Mesendoderm (in vitro differentiated cells): Measurements from ENCODE around the gene CGB5.

Experiments
- DNase-seq: peaks from one replicate; pipeline ENCODE4 v3.0.0; 2013
- H2AK5ac ChIP-seq: 2 replicates; pipeline ENCODE4 v1.6.1; 2013; ENCODE audit warnings: low read length, inconsistent platforms
- H2BK120ac ChIP-seq: 2 replicates; pipeline ENCODE4 v1.6.1; 2013; ENCODE audit warnings: low read depth, mild to moderate bottlenecking, low read length, moderate library complexity, mixed read lengths
- H2BK15ac ChIP-seq: replicated peaks from 2 replicates; pipeline ENCODE4 v1.6.1; 2013; ENCODE audit warnings: low read depth, mild to moderate bottlenecking, moderate library complexity
- H2BK5ac ChIP-seq: 2 replicates; pipeline ENCODE4 v1.6.1; 2013; ENCODE audit warnings: low read length, inconsistent platforms
- H3K18ac ChIP-seq: 2 replicates; pipeline ENCODE4 v1.6.1; 2013; ENCODE audit warnings: mild to moderate bottlenecking, low read length, mixed read lengths
- H3K23ac ChIP-seq: one replicate; pipeline ENCODE4 v1.6.1; 2013; ENCODE audit warnings: low read length
- H3K27ac ChIP-seq: 2 replicates; pipeline ENCODE4 v1.5.1; 2013; ENCODE audit warnings: low read depth, mild to moderate bottlenecking, inconsistent platforms, low read length, moderate library complexity
- H3K27me3 ChIP-seq: 2 replicates; pipeline ENCODE4 v1.6.1; 2013; ENCODE audit warnings: low read length, control low read depth, mild to moderate bottlenecking, inconsistent platforms; ENCODE audit not compliant: insufficient read depth, poor library complexity
- H3K36me3 ChIP-seq: 2 replicates; pipeline ENCODE4 v1.6.1; 2013; ENCODE audit warnings: low read length, inconsistent platforms; ENCODE audit not compliant: control insufficient read depth, insufficient read depth
- H3K4ac ChIP-seq: one replicate; pipeline ENCODE4 v1.6.1; 2013; ENCODE audit warnings: low read depth, mild to moderate bottlenecking, low read length, moderate library complexity
- H3K4me1 ChIP-seq: 2 replicates; pipeline ENCODE4 v1.6.1; 2013; ENCODE audit warnings: low read depth, low read length, inconsistent platforms; ENCODE audit not compliant: control insufficient read depth
- H3K4me2 ChIP-seq: 2 replicates; pipeline ENCODE4 v1.6.1; 2013; ENCODE audit warnings: low read length
- H3K4me3 ChIP-seq: 2 replicates; pipeline ENCODE4 v1.5.1; 2013; ENCODE audit warnings: mild to moderate bottlenecking, low read length
- H3K56ac ChIP-seq: one replicate; pipeline ENCODE4 v1.6.1; 2013; ENCODE audit warnings: low read length
- H3K79me1 ChIP-seq: 2 replicates; pipeline ENCODE4 v1.6.1; 2013; ENCODE audit warnings: low read length, inconsistent platforms
- H3K79me2 ChIP-seq: 2 replicates; pipeline ENCODE4 v1.6.1; 2013; ENCODE audit warnings: mild to moderate bottlenecking, low read length; ENCODE audit not compliant: control insufficient read depth, insufficient read depth
- H3K9ac ChIP-seq: 2 replicates; pipeline ENCODE4 v1.6.1; 2013; ENCODE audit warnings: low read length, inconsistent platforms
- H4K5ac ChIP-seq: one replicate; pipeline ENCODE4 v1.6.1; 2013; ENCODE audit warnings: low read length
- H4K8ac ChIP-seq: one replicate; pipeline ENCODE4 v1.6.1; 2013; ENCODE audit warnings: low read depth, mild to moderate bottlenecking, control low read depth, low read length, moderate library complexity
- WGBS: extraction: QIAGEN DNeasy Blood & Tissue Kit; methylation state at CpG from one replicate; pipeline ENCODE4 v1.1.7; 2013; ENCODE audit warnings: low lambda C conversion rate, missing lambda C conversion rate; ENCODE audit not compliant: insufficient coverage; ENCODE audit errors: extremely low coverage; 5-methylcytosine and 5-hydroxymethylcytosine counted together

CGB5 gene

DNA sequence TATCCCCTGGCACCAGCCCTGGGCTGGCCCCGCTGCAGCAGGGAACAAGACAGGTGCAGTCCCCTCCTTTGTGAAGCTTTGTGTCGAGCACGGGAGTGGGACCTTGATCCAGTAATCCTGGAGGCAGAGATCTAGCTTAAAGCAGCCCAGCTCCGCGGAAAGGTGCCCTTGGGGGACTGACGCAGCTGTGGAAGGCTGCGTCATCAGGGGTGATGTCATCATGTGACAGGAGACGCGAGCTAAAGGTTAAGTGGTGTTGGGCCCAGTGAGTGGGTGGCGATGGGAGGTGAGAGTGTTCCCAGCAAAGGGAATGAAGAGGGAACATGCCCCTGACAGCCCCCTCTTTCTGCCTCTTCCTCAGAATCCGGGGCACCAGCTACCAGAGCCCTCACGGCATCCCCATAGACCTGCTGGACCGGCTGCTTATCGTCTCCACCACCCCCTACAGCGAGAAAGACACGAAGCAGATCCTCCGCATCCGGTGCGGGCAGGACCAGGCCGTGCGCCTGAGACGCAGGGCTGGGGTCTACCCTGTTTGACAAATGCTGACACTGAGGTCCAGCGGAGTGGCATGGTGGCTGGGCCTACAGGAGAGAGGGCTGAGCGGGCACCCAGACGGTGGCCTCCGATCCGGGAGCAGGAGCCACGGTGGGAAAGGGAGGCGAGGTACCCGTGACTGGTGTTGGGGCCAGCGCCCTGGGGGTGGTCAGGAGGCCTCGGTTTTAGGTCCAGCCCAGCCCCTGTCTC lies 29.4 kb upstream of the CGB5 start:
- Histone ChIP-seq H3K4me3 (no peak overlapping the region), H2BK120ac (no peak overlapping the region), H3K23ac (no peak overlapping the region), H2BK5ac (no peak overlapping the region), H3K4me2 (no peak overlapping the region), H4K8ac (no peak overlapping the region), H3K56ac (no peak overlapping the region), H2BK15ac (no peak overlapping the region), H4K5ac (no peak overlapping the region), H3K36me3 (peaks cover 8% of the 10 kb centered on the region), H3K79me1 (no peaks in the 10 kb centered on the region), H3K27ac (no peak overlapping the region), H3K18ac (no peak overlapping the region), H2AK5ac (no peak overlapping the region), H3K4ac (no peak overlapping the region), H3K27me3 (no peaks in the 10 kb centered on the region), H3K4me1 (no peaks in the 10 kb centered on the region), H3K9ac (no peak overlapping the region), H3K79me2 (no peaks in the 10 kb centered on the region)
- DNase-seq, result no peak
- no CpG with 5 or more reads among the region's 32 CpGs for WGBS

DNA sequence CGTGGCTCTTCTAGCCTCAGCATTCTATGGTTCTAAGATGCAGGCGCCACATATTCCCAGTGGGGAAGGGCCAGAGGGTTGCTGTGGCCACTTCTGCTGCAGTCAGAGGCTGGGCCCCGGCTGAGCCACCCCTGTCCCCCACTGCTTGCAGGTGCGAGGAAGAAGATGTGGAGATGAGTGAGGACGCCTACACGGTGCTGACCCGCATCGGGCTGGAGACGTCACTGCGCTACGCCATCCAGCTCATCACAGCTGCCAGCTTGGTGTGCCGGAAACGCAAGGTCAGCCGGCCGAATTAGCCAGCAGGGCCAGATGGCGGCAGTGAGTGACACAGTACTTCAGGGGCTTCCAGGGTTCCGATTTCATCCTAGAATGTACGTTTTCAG lies 28.8 kb upstream of the CGB5 start:
- Histone ChIP-seq H3K4me2 (no peak overlapping the region), H3K56ac (no peak overlapping the region), H3K36me3 (peaks cover 6% of the 10 kb centered on the region), H3K9ac (no peak overlapping the region), H3K79me2 (no peaks in the 10 kb centered on the region), H3K23ac (no peak overlapping the region), H3K4me1 (no peaks in the 10 kb centered on the region), H3K27me3 (no peaks in the 10 kb centered on the region), H3K4ac (no peak overlapping the region), H3K79me1 (no peaks in the 10 kb centered on the region), H2BK120ac (no peak overlapping the region), H3K18ac (no peak overlapping the region), H4K5ac (no peak overlapping the region), H2BK5ac (no peak overlapping the region), H3K27ac (no peak overlapping the region), H2AK5ac (no peak overlapping the region), H4K8ac (no peak overlapping the region), H2BK15ac (no peak overlapping the region), H3K4me3 (no peak overlapping the region)
- WGBS, result no CpG with 5 or more reads among the region's 18 CpGs
- no peak for DNase-seq

DNA sequence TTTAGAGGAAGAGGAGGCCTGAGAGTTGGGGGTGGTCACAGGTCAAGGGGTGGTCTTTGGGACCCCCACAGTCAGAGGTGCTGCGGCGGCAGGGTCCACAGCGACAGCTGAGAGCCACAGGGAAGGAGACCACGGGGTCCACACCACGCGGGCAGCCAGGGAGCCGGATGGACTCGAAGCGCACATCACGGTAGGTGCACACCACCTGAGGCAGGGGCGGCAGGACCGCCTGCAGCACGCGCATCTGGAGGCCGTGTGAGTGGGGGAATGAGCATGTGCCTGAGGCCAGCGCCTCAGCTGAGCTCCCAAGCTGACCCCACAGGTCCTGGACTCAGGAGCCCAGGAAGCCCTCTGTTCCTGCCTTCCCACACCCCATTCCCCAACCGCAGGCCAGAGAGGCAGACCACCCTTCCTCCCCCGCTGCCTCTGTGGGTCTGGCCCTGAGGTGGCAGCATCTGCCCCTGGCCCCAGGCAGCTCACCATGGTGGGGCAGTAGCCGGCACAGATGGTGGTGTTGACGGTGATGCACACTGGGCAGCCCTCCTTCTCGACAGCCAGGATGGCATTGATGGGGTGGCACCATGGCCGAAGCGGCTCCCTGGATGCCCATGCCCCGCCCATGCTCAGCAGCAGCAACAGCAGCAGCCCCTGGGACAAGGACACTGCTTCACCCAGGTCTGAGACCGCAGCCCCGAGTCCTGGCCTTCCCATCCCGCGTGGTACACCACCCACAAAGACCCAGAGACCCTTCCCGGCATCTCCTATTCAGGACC lies 27.4 kb upstream of the CGB5 start:
- Histone ChIP-seq H2BK15ac (no peak overlapping the region), H3K4me1 (no peaks in the 10 kb centered on the region), H3K4me3 (no peak overlapping the region), H3K36me3 (peaks cover 2% of the 10 kb centered on the region), H3K27me3 (no peaks in the 10 kb centered on the region), H3K23ac (no peak overlapping the region), H3K79me2 (no peaks in the 10 kb centered on the region), H3K79me1 (no peaks in the 10 kb centered on the region), H3K4ac (no peak overlapping the region), H3K56ac (no peak overlapping the region), H2AK5ac (no peak overlapping the region), H4K8ac (no peak overlapping the region), H2BK5ac (no peak overlapping the region), H3K18ac (no peak overlapping the region), H3K9ac (no peak overlapping the region), H4K5ac (no peak overlapping the region), H3K27ac (no peak overlapping the region), H2BK120ac (no peak overlapping the region), H3K4me2 (no peak overlapping the region)
- no peak for DNase-seq
- no CpG with 5 or more reads among the region's 29 CpGs for WGBS

DNA sequence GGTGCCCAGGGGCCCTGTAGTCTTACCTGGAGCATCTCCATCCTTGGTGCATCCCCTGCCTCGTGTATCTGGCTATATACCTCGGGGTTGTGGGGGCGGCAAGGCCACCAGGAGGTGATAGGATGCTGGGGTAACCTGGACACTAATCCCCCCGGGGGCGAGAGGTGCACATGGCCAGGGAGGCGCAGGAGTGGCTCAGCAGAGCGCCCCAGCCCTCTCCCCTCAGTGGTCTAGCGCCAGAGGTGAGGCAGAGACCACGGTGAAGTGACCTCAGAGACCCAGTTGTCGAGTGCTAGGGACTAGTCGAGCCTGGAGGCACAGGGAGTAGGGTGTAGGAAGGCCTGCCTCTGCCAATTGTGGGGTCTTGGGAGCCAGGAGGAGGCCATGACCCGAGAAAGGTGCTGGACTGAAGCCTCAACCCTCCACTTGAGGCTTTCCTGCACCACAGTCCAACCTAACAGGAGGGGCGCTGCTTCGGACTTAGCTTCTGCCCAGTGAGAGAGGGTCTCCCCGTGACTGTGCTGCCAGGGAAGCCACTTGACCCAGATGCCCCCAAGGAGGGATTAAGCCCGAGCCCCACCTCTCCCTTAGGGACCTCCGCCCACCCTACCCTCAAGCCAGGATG lies 26.5 kb upstream of the CGB5 start, which contains the start of gene LHB:
LHB (minus strand) TSS at position 51 of the 625 bp plus-strand sequence; CDS start at position 41, 10 bp downstream.
- WGBS, result no CpG with 5 or more reads among the region's 17 CpGs
- H3K9ac ChIP-seq, result peak within 1 kb of the TSS; percentile 57
- H2BK120ac ChIP-seq, result no peak within 1 kb of the TSS
- H3K4me3 ChIP-seq, result no peak within 1 kb of the TSS
- H3K4me1 ChIP-seq, result no peaks in the 10 kb centered on the region
- peak within 1 kb of the TSS; percentile 58 for H3K56ac ChIP-seq
- H3K79me2 ChIP-seq, result no peaks in the 10 kb centered on the region
- no peak within 1 kb of the TSS for H4K5ac ChIP-seq
- no peaks in the 10 kb centered on the region for H3K27me3 ChIP-seq
- no peak within 1 kb of the TSS for H2BK15ac ChIP-seq
- no peak within 1 kb of the TSS for H4K8ac ChIP-seq
- no peak within 1 kb of the TSS for H3K27ac ChIP-seq
- H2BK5ac ChIP-seq, result no peak within 1 kb of the TSS
- peak within 1 kb of the TSS; percentile 44 for H3K4me2 ChIP-seq
- DNase-seq, result no peak
- H3K4ac ChIP-seq, result no peak within 1 kb of the TSS
- H3K79me1 ChIP-seq, result no peaks in the 10 kb centered on the region
- no peak within 1 kb of the TSS for H2AK5ac ChIP-seq
- H3K18ac ChIP-seq, result no peak within 1 kb of the TSS
- H3K23ac ChIP-seq, result no peak within 1 kb of the TSS
- H3K36me3 ChIP-seq, result no peaks in the 10 kb centered on the region

DNA sequence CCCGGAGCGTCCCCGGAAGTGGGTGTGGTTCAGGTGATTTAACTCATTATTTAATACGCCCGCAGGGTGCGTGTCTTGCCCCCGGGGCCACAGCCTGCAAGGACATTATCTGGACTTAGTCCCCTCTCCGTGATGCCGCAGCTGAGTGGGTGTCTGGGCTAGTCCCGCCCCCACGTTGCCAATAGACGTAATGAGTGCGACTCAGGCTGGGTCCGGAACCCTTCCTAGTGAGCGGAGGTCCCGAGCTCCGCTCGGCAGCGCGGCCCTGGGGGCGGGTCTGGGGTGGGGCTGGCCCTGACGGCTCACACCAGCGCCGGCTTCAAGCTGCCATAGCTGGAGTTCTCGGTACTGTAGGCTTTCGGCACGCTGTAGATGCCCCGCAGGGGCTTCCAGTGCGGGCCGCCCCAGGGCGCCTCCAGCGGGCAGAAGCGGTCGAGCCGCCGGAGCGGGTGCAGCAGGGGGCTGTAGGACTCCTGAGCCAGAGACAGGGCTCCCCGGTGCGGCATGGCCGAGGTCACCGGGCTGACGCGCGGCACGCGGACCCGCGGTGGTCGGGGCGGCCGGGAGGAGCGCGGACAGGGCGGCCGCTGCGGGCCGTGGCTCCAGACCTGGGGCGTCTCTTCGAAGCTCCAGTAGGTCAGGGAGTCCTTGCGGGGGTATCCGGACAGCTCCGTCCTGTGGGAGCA lies 25.8 kb upstream of the CGB5 start:
- peak overlapping the region; percentile 58 for H3K56ac ChIP-seq
- no peak overlapping the region for H4K8ac ChIP-seq
- no peak overlapping the region for H4K5ac ChIP-seq
- H3K4me3 ChIP-seq, result no peak overlapping the region
- H3K79me2 ChIP-seq, result no peaks in the 10 kb centered on the region
- H3K79me1 ChIP-seq, result no peaks in the 10 kb centered on the region
- no CpG with 5 or more reads among the region's 62 CpGs for WGBS
- peak overlapping the region; percentile 57 for H3K9ac ChIP-seq
- no peak overlapping the region for H2BK15ac ChIP-seq
- H3K36me3 ChIP-seq, result no peaks in the 10 kb centered on the region
- DNase-seq, result peak; percentile 73
- no peak overlapping the region for H2BK5ac ChIP-seq
- peak overlapping the region; percentile 44 for H3K4me2 ChIP-seq
- H3K23ac ChIP-seq, result no peak overlapping the region
- H2AK5ac ChIP-seq, result no peak overlapping the region
- no peaks in the 10 kb centered on the region for H3K4me1 ChIP-seq
- H2BK120ac ChIP-seq, result no peak overlapping the region
- no peak overlapping the region for H3K27ac ChIP-seq
- no peaks in the 10 kb centered on the region for H3K27me3 ChIP-seq
- no peak overlapping the region for H3K4ac ChIP-seq
- H3K18ac ChIP-seq, result no peak overlapping the region
